ENCODE measurements around the gene B4GALT1. TPM values are rescaled to one million over a fixed set of nuclear protein-coding genes. Genes with fewer than 3 reads are reported as not detected.

Gene B4GALT1
- total RNA-seq, 2 donors from 2014 or later: 31.3 to 42.3 TPM

- Histone ChIP-seq H3K4me1 (peaks cover 15% of the 10 kb centered on the region), H3K27me3 (no peaks in the 10 kb centered on the region), H3K4me3 (no peak overlapping the region), H3K36me3 (replicated peaks in 1 of 2; ENCODE audit: insufficient read depth in 1 of 2, low read depth in 2 of 2) (peaks cover 0 to 9% of the 10 kb centered on the region in 2 donors), H3K9me3 (no peaks in the 10 kb centered on the region), H3K27ac (no peak overlapping the region)
- intact Hi-C loops (cut with DNase I): no loop called here
- WGBS, 2 donors: 96 to 99% methylated on average over 3 of the region's 3 CpGs
- no peak for ATAC-seq
- no peak for DNase-seq
- TF ChIP-seq POLR2A (IDR thresholded peaks at IDR 0.05) (no peak), CTCF (IDR thresholded peaks at IDR 0.05) (no peak)
Measured at GRCh38 chr9:33108472-33108871, 58.7 kb downstream of the B4GALT1 start.

- no peak for DNase-seq
- intact Hi-C loops (cut with DNase I): no loop called here
- Histone ChIP-seq H3K36me3 (replicated peaks in 1 of 2; ENCODE audit: insufficient read depth in 1 of 2, low read depth in 2 of 2) (peaks cover 0 to 3% of the 10 kb centered on the region in 2 donors), H3K4me1 (peaks cover 15% of the 10 kb centered on the region), H3K9me3 (no peaks in the 10 kb centered on the region), H3K4me3 (no peak overlapping the region), H3K27me3 (no peaks in the 10 kb centered on the region), H3K27ac (peak overlapping the region in 3 of 4 donors; percentile 41 to 60 (median 59))
- no peak for ATAC-seq
- no peak for TF ChIP-seq CTCF (IDR thresholded peaks at IDR 0.05)
- TF ChIP-seq POLR2A (IDR thresholded peaks at IDR 0.05): no peak
- WGBS, 2 donors: 66 to 69% methylated on average over 5 of the region's 5 CpGs
Measured at GRCh38 chr9:33107762-33108161, 59.4 kb downstream of the B4GALT1 start.

GRCh38 chr9:33106827-33107621 is 60.1 kb downstream of the B4GALT1 start:
- Histone ChIP-seq H3K27ac (peak overlapping the region in 3 of 4 donors; percentile 41 to 60 (median 59)), H3K27me3 (no peaks in the 10 kb centered on the region), H3K36me3 (replicated peaks in 1 of 2; ENCODE audit: insufficient read depth in 1 of 2, low read depth in 2 of 2) (peaks cover 0 to under 1% of the 10 kb centered on the region in 2 donors), H3K9me3 (no peaks in the 10 kb centered on the region), H3K4me1 (peaks cover 15% of the 10 kb centered on the region), H3K4me3 (no peak overlapping the region)
- WGBS, 2 donors: 41 to 47% methylated on average over 8 to 10 of the region's 10 CpGs
- TF ChIP-seq CTCF (IDR thresholded peaks at IDR 0.05) (no peak), POLR2A (IDR thresholded peaks at IDR 0.05) (no peak)
- intact Hi-C loops (cut with DNase I): no loop called here
- DNase-seq: peak; percentile 29 to 44 (median 37)
- peak; percentile 70 for ATAC-seq

- intact Hi-C loops (cut with DNase I): no loop called here
- Histone ChIP-seq H3K36me3 (replicated peaks in 1 of 2; ENCODE audit: insufficient read depth in 1 of 2, low read depth in 2 of 2) (no peaks in the 10 kb centered on the region), H3K4me1 (peaks cover 15% of the 10 kb centered on the region), H3K27me3 (no peaks in the 10 kb centered on the region), H3K4me3 (no peak overlapping the region), H3K27ac (peak overlapping the region in 2 of 4 donors; percentile 59 to 60), H3K9me3 (no peaks in the 10 kb centered on the region)
- ATAC-seq: no peak
- 61 to 62% methylated on average over 4 of the region's 4 CpGs for WGBS, 2 donors
- no peak for DNase-seq
- TF ChIP-seq CTCF (IDR thresholded peaks at IDR 0.05) (no peak), POLR2A (IDR thresholded peaks at IDR 0.05) (no peak)
Measured at GRCh38 chr9:33106372-33106771, 60.8 kb downstream of the B4GALT1 start.

- Histone ChIP-seq H3K36me3 (replicated peaks in 1 of 2; ENCODE audit: insufficient read depth in 1 of 2, low read depth in 2 of 2) (no peaks in the 10 kb centered on the region), H3K27me3 (no peaks in the 10 kb centered on the region), H3K4me3 (no peak overlapping the region), H3K9me3 (no peaks in the 10 kb centered on the region), H3K4me1 (peaks cover 15% of the 10 kb centered on the region), H3K27ac (no peak overlapping the region)
- DNase-seq (no peak), ATAC-seq (no peak)
- TF ChIP-seq POLR2A (IDR thresholded peaks at IDR 0.05) (no peak), CTCF (IDR thresholded peaks at IDR 0.05) (no peak)
- WGBS, 2 donors: 79 to 88% methylated on average over 1 of the region's 1 CpG
- intact Hi-C loops (cut with DNase I): no loop called here
Measured at GRCh38 chr9:33105959-33106358, 61.2 kb downstream of the B4GALT1 start.

Measured in body of pancreas (tissue), 4 donors.